Spinal cord (tissue), 10 donors: ENCODE measurements around the gene RPUSD1. TPM values are rescaled to one million over a fixed set of nuclear protein-coding genes. Genes with fewer than 3 reads are reported as not detected.

Experiments
- DNase-seq, 6 donors: peaks; one replicate each; pipeline versions ENCODE4 v3.0.0 to v3.0.0-alpha.2; 2013 to 2015; ENCODE audit warnings: low spot score in 6 of 6, low read depth in 4 of 6
- H3K27ac ChIP-seq: one replicate; pipeline ENCODE4 v1.5.1; 2013; ENCODE audit warnings: low read depth, low read length, control low read depth
- H3K27me3 ChIP-seq: one replicate; pipeline ENCODE4 v1.6.1; 2013; ENCODE audit warnings: low read length; ENCODE audit not compliant: control insufficient read depth, insufficient read depth
- H3K36me3 ChIP-seq: one replicate; pipeline ENCODE4 v1.6.1; 2013; ENCODE audit warnings: low read length; ENCODE audit not compliant: control insufficient read depth, insufficient read depth
- H3K4me1 ChIP-seq: one replicate; pipeline ENCODE4 v1.6.1; 2013; ENCODE audit warnings: low read length; ENCODE audit not compliant: control insufficient read depth, insufficient read depth
- H3K4me3 ChIP-seq: one replicate; pipeline ENCODE4 v1.5.1; 2013; ENCODE audit warnings: low read depth, low read length, control low read depth
- H3K9me3 ChIP-seq: one replicate; pipeline ENCODE4 v1.6.1; 2013; ENCODE audit warnings: low read length; ENCODE audit not compliant: control insufficient read depth, insufficient read depth
- WGBS: methylation state at CpG from one replicate; pipeline ENCODE4 v1.1.5; 2013; ENCODE audit warnings: missing lambda C conversion rate; ENCODE audit not compliant: insufficient coverage; 5-methylcytosine and 5-hydroxymethylcytosine counted together
- polyA plus RNA-seq, 2 donors: library from polyadenylated mRNA; unstranded; fragments of 120-200 nt; gene quantifications; one replicate each; pipeline ENCODE4 v1.2.1, GENCODE V29; 2013; ENCODE audit not compliant: insufficient read length in 2 of 2
- total RNA-seq, 2 donors: library from RNA; depleted of rRNA in 1 of 2; stranded (reverse); fragments of 120-200 nt in 1 of 2; fragments of >200 nt in 1 of 2; gene quantifications; one replicate each; pipeline versions ENCODE4 v1.2.3 to v1.2.4, GENCODE V29; 2013 to 2014
- donor health status: healthy.

RPUSD1 gene
- total and polyA plus RNA-seq, 4 donors, result 9.3 to 23.9 (median 18.6) TPM

- Histone ChIP-seq H3K9me3 (no peaks in the 10 kb centered on the region), H3K4me1 (peaks cover 6% of the 10 kb centered on the region), H3K27ac (no peak overlapping the region), H3K27me3 (peaks cover 18% of the 10 kb centered on the region), H3K36me3 (peaks cover 85% of the 10 kb centered on the region), H3K4me3 (no peak overlapping the region)
- DNase-seq, result no peak
- 90% methylated on average over 28 of the region's 33 CpGs for WGBS
These were observed 7.5 kb upstream of the RPUSD1 start for GRCh38 chr16:795580-796229.

GRCh38 chr16:794853-795466 lies 6.8 kb upstream of the RPUSD1 start:
- peaks cover 1% of the 10 kb centered on the region for H3K4me1 ChIP-seq
- WGBS, result 85% methylated on average over 21 of the region's 31 CpGs
- DNase-seq, result no peak

DNA sequence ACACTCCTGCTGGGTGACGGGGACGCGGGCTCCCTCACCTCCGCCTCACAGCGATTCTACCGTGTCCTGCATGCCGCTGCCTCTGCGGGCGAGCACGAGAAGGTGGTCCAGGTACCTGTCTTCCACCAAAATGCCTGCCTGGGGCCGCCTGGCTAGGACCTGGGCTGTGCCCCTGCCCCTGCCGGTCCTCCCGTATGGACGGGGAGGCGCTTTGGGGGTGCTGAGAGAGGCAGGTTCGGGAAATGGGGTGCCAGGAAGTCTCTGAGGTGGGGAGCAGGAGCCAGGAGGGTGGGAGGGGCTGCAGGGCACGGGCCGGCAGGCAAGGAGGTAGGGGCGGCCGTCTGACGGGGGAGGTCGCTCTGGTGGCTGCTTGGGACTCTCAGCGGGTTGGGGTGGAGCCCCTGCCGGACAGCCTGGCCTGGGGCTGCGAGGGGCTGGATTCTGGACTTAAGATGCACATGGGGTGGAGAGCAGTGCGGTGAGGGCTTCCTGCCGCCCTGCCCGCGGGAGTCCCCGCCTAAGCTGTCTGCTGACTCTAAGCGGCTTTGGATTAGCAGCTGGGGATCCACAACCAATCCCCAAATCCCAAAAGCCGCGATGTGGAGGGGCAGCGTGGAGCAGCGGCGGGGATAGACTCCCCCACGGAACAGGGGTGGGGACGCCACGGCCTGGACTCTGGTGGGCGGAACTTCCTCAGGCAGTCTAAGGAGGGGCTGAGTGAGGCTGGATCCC lies 6.1 kb upstream of the RPUSD1 start:
- H3K27me3 ChIP-seq, result peaks cover 6% of the 10 kb centered on the region
- H3K36me3 ChIP-seq, result peaks cover 97% of the 10 kb centered on the region
- no peak for DNase-seq
- 87% methylated on average over 34 of the region's 40 CpGs for WGBS
- no peak overlapping the region for H3K4me3 ChIP-seq
- H3K27ac ChIP-seq, result no peak overlapping the region
- H3K4me1 ChIP-seq, result peaks cover 5% of the 10 kb centered on the region
- no peaks in the 10 kb centered on the region for H3K9me3 ChIP-seq

More at GRCh38 chr16:794853-795466, 6.8 kb upstream of the RPUSD1 start:
- H3K4me3 ChIP-seq, result no peak overlapping the region
- peaks cover 11% of the 10 kb centered on the region for H3K27me3 ChIP-seq
- peaks cover 93% of the 10 kb centered on the region for H3K36me3 ChIP-seq
- H3K9me3 ChIP-seq, result no peaks in the 10 kb centered on the region
- H3K27ac ChIP-seq, result no peak overlapping the region

DNA sequence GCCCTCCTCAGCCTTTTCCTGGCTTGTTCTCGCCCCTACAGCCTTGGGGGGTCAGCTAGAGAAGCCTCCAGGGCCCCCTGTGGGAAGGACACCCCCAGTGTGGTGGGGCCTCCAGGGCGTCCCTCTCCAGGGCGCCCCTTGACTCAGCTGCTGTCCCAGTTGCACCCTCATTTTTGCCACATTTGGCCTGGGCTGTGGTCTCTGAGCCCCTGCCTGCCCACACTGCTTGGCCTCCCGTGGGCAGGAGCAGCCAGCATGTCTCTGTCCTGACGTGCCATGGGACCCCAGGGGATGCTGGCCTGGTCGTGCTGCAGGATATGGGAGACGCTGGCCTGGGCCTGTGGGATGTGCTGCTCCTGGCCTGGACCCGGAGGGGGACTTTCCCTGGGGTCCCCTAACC lies 5.2 kb upstream of the RPUSD1 start:
- Histone ChIP-seq H3K27me3 (peaks cover 2% of the 10 kb centered on the region), H3K9me3 (no peaks in the 10 kb centered on the region), H3K27ac (no peak overlapping the region), H3K4me1 (peaks cover 10% of the 10 kb centered on the region), H3K4me3 (no peak overlapping the region), H3K36me3 (peaks cover 92% of the 10 kb centered on the region)
- DNase-seq, result no peak
- 95% methylated on average over 8 of the region's 8 CpGs for WGBS

- WGBS, result 94% methylated on average over 45 of the region's 46 CpGs
- Histone ChIP-seq H3K36me3 (peaks cover 84% of the 10 kb centered on the region), H3K4me3 (no peak overlapping the region), H3K4me1 (peaks cover 15% of the 10 kb centered on the region), H3K27me3 (no peaks in the 10 kb centered on the region), H3K27ac (no peak overlapping the region), H3K9me3 (no peaks in the 10 kb centered on the region)
- DNase-seq, result no peak
These were observed 4.2 kb upstream of the RPUSD1 start for GRCh38 chr16:792221-792995.

DNA sequence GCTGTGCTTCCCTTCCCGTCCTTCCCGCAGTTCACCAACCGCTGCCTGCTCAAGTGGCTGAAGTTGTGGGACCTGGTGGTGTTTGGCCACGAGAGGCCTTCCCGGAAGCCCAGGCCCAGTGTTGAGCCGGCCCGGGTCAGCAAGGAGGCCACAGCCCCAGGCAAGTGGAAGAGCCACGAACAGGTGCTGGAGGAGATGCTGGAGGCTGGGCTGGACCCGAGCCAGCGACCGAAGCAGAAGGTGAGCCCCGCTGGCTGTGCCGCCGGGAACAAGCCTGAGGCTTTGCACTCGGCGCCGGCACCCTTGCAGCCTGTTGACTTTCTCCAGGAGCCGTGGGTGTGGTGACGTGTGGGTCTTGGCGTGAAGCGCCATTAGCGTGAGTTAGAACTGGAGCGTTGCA lies 3.0 kb upstream of the RPUSD1 start:
- Histone ChIP-seq H3K4me3 (no peak overlapping the region), H3K36me3 (peaks cover 84% of the 10 kb centered on the region)

GRCh38 chr16:790086-790485 lies 1.9 kb upstream of the RPUSD1 start:
- peaks cover 87% of the 10 kb centered on the region for H3K36me3 ChIP-seq

More for the DNA sequence above, 3.0 kb upstream of the RPUSD1 start:
- Histone ChIP-seq H3K27me3 (no peaks in the 10 kb centered on the region), H3K9me3 (no peaks in the 10 kb centered on the region), H3K27ac (no peak overlapping the region), H3K4me1 (peaks cover 21% of the 10 kb centered on the region)
- 98% methylated on average over 23 of the region's 23 CpGs for WGBS
- no peak for DNase-seq

GRCh38 chr16:789191-789850 lies 1.1 kb upstream of the RPUSD1 start:
- peak overlapping the region; percentile 65 for H3K4me3 ChIP-seq
- no peak for DNase-seq
- peaks cover 27% of the 10 kb centered on the region for H3K4me1 ChIP-seq
- peaks cover 87% of the 10 kb centered on the region for H3K36me3 ChIP-seq
- no peaks in the 10 kb centered on the region for H3K27me3 ChIP-seq
- H3K27ac ChIP-seq, result no peak overlapping the region
- no peaks in the 10 kb centered on the region for H3K9me3 ChIP-seq
- 69% methylated on average over 32 of the region's 33 CpGs for WGBS

More at GRCh38 chr16:790086-790485, 1.9 kb upstream of the RPUSD1 start:
- H3K4me1 ChIP-seq, result peaks cover 27% of the 10 kb centered on the region
- DNase-seq, result no peak
- no peaks in the 10 kb centered on the region for H3K9me3 ChIP-seq
- no peak overlapping the region for H3K27ac ChIP-seq
- WGBS, result 97% methylated on average over 17 of the region's 17 CpGs
- H3K4me3 ChIP-seq, result no peak overlapping the region
- H3K27me3 ChIP-seq, result no peaks in the 10 kb centered on the region
